GM12873 (cell line): Measurements from ENCODE around the gene NTF4.

Source experiments
- CTCF ChIP-seq: IDR thresholded peaks from 2 replicates; pipeline ENCODE4 v1.5.1; 2012; ENCODE audit warnings: low read depth, mild to moderate bottlenecking, moderate library complexity, low read length, control low read depth; ENCODE audit not compliant: insufficient read depth; ENCODE audit errors: missing control alignments

The NTF4 gene

GRCh38 chr19:49071860-49072547 lies 7.4 kb upstream of the NTF4 start:
- no peak for TF ChIP-seq CTCF

DNA sequence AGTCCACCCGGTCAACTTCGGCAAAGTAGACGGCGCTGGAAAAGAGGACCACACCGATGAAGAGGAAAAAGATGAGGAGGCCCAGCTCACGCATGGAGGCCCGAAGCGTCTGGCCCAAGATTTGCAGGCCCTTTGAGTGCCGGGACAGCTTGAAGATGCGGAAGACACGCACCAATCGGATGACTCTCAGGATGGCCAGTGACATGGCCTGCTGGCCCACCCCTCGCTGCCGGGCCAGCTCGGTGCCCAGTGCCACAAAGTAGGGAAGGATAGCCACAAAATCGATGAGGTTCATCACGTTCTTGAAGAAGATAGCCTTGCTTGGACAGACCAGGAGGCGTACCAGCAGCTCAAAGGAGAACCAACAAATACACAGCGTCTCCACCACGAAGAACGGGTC lies 5.8 kb upstream of the NTF4 start:
- no peak for TF ChIP-seq CTCF

DNA sequence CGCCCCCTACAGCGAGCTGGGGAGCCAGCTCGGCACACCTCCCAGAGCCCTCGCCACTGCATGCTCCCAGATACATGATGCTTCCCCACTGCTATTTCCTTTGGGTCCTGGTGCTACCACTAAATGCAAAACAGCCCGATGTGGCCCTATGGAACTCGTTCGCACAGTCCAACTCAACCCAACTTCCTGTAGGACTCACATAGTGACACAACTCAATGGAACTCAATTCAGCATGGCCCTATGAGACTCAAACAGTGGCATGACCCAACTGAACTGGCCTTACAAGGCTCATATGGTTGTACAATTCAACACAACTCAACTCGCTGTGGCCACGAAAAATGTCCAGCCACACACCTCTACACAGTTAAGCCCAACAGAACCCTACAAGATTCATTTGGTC lies 4.4 kb upstream of the NTF4 start:
- no peak for TF ChIP-seq CTCF

- no peak for TF ChIP-seq CTCF
These were observed 2.9 kb upstream of the NTF4 start for GRCh38 chr19:49067554-49067953.

- TF ChIP-seq CTCF: no peak
These were observed 1.4 kb upstream of the NTF4 start for GRCh38 chr19:49065905-49066512.

- TF ChIP-seq CTCF: no peak
These were observed 489 bp downstream of the NTF4 start for GRCh38 chr19:49064029-49064629.

GRCh38 chr19:49061445-49061844 lies 3.2 kb downstream of the NTF4 start:
- no peak for TF ChIP-seq CTCF
